Middle frontal gyrus (tissue), 1 donor: ENCODE measurements around the gene LRGUK.
"Not testable (repeated sequence)": the region's sequence is repeated elsewhere in the genome, so short reads cannot be mapped to it uniquely, and the experiment has no call there.

Source experiments
- DNase-seq: peaks from one replicate; pipeline ENCODE4 v3.0.0-alpha.2; 2015; ENCODE audit warnings: low spot score; ENCODE audit errors: extremely low spot score

Gene LRGUK

GRCh38 chr7:134126966-134127848 lies at the start of gene LRGUK:
LRGUK (plus strand) TSS chr7:134127340; CDS start chr7:134127368, 28 bp downstream.
- DNase-seq, result peak; percentile 61

- DNase-seq, result not testable (repeated sequence)
Observed at GRCh38 chr7:134077560-134077959, 49.6 kb upstream of the LRGUK start.

GRCh38 chr7:134078991-134079390 lies 48.1 kb upstream of the LRGUK start:
- no peak for DNase-seq

GRCh38 chr7:134081695-134082094 lies 45.4 kb upstream of the LRGUK start:
- DNase-seq, result no peak

- no peak for DNase-seq
Observed at GRCh38 chr7:134083766-134084487, 43.2 kb upstream of the LRGUK start.

GRCh38 chr7:134084488-134085144 lies 42.5 kb upstream of the LRGUK start:
- no peak for DNase-seq

- DNase-seq, result peak; percentile 31
Observed at GRCh38 chr7:134085311-134085710, 41.8 kb upstream of the LRGUK start.

- DNase-seq, result no peak
Observed at GRCh38 chr7:134086998-134087735, 40.0 kb upstream of the LRGUK start.

- DNase-seq, result no peak
Observed at GRCh38 chr7:134088199-134088598, 38.9 kb upstream of the LRGUK start.

GRCh38 chr7:134089446-134089845 lies 37.7 kb upstream of the LRGUK start:
- no peak for DNase-seq

GRCh38 chr7:134098072-134098471 lies 29.1 kb upstream of the LRGUK start:
- no peak for DNase-seq

- no peak for DNase-seq
Observed at GRCh38 chr7:134101716-134102115, 25.4 kb upstream of the LRGUK start.

GRCh38 chr7:134104166-134104565 lies 23.0 kb upstream of the LRGUK start:
- no peak for DNase-seq

- DNase-seq, result no peak
Observed at GRCh38 chr7:134105841-134106240, 21.3 kb upstream of the LRGUK start.

- no peak for DNase-seq
Observed at GRCh38 chr7:134108802-134109201, 18.3 kb upstream of the LRGUK start.

- no peak for DNase-seq
Observed at GRCh38 chr7:134113655-134114054, 13.5 kb upstream of the LRGUK start.

GRCh38 chr7:134114992-134115391 lies 12.1 kb upstream of the LRGUK start:
- DNase-seq, result no peak

- DNase-seq, result no peak
Observed at GRCh38 chr7:134120405-134120804, 6.7 kb upstream of the LRGUK start.

GRCh38 chr7:134121632-134122139 lies 5.5 kb upstream of the LRGUK start:
- DNase-seq, result no peak

- no peak for DNase-seq
Observed at GRCh38 chr7:134122980-134123379, 4.2 kb upstream of the LRGUK start.

- DNase-seq, result no peak
Observed at GRCh38 chr7:134126146-134126545, 994 bp upstream of the LRGUK start.
